HEK293 (cell line): ENCODE data around the gene GJA10.

Experiments
- CTCF ChIA-PET: fragments of 350-600 bp; formaldehyde crosslinking; extraction: SDS; loops from one replicate; lab custom pipeline; 2021; ENCODE audit warnings: antibody characterized with exemption; lab: Yijun Ruan, JAX
- POLR2A ChIA-PET: fragments of 300-600 bp; formaldehyde crosslinking; extraction: SDS; loops from one replicate; lab custom pipeline; 2020; ENCODE audit warnings: antibody characterized with exemption, inconsistent platforms; lab: Yijun Ruan, JAX
- H3K27ac ChIP-seq: fragments of 200-500 bp; sonication (Bioruptor generic); 2 replicates; pipeline ENCODE4 v1.5.1; 2014; ENCODE audit warnings: low read depth, low read length, control low read depth, inconsistent platforms; ENCODE audit errors: extremely low read depth
- H3K36me3 ChIP-seq, 2 experiments: fragments of 200-500 bp in 1 of 2; sonication (Bioruptor generic) in 1 of 2; 1 replicate in 1 of 2; 2 replicates in 1 of 2; pipeline ENCODE4 v1.5.1; 2014 to 2017; ENCODE audit warnings: inconsistent platforms in 2 of 2, low read length in 2 of 2; ENCODE audit not compliant: control insufficient read depth in 2 of 2, insufficient read depth in 1 of 2
- H3K4me1 ChIP-seq: fragments of 200-500 bp; sonication (Bioruptor generic); 2 replicates; pipeline ENCODE4 v1.5.1; 2014; ENCODE audit warnings: mild to moderate bottlenecking, low read length, inconsistent platforms; ENCODE audit not compliant: control insufficient read depth, insufficient read depth
- H3K4me3 ChIP-seq: 2 replicates; pipeline ENCODE4 v1.5.1; 2011; ENCODE audit warnings: low read depth, mild to moderate bottlenecking, control low read depth, low read length, moderate library complexity
- H3K9me3 ChIP-seq: fragments of 200-500 bp; sonication (Bioruptor generic); 2 replicates; pipeline ENCODE4 v1.5.1; 2014; ENCODE audit warnings: low read depth, low read length, inconsistent platforms; ENCODE audit not compliant: control insufficient read depth, insufficient read depth
- EGR2 ChIP-seq: fragments of 450-650 bp; formaldehyde crosslinking; IDR thresholded peaks from 2 replicates; pipeline ENCODE4 v1.5.1; 2016; ENCODE audit warnings: low read depth, missing biosample characterization, missing genetic modification characterization
- GLIS1 ChIP-seq: fragments of 450-650 bp; formaldehyde crosslinking; IDR thresholded peaks from 2 replicates; pipeline ENCODE4 v1.5.1; 2016; ENCODE audit warnings: missing biosample characterization, missing genetic modification characterization
- HOXC10 ChIP-seq: sonication (generic); formaldehyde crosslinking; IDR thresholded peaks from 2 replicates; pipeline ENCODE4 v1.8.1; 2023; ENCODE audit warnings: mild to moderate bottlenecking, missing genetic modification reagents
- PRDM1 ChIP-seq: fragments of 450-650 bp; formaldehyde crosslinking; IDR thresholded peaks from 2 replicates; pipeline ENCODE4; 2016; ENCODE audit warnings: missing biosample characterization, missing genetic modification characterization
- PRDM2 ChIP-seq: fragments of 450-650 bp; formaldehyde crosslinking; IDR thresholded peaks from 2 replicates; pipeline ENCODE4 v1.5.1; 2016; ENCODE audit warnings: missing biosample characterization, missing genetic modification characterization, borderline replicate concordance
- TCF7L2 ChIP-seq: IDR thresholded peaks from 2 replicates; pipeline ENCODE4 v1.6.1; 2011; ENCODE audit warnings: low read depth, mild to moderate bottlenecking, inconsistent platforms, low read length, moderate library complexity, borderline replicate concordance
- WT1 ChIP-seq: fragments of 450-650 bp; formaldehyde crosslinking; IDR thresholded peaks from 2 replicates; pipeline ENCODE4 v1.5.1; 2016; ENCODE audit warnings: missing biosample characterization, missing genetic modification characterization
- ZBTB21 ChIP-seq: fragments of 450-650 bp; formaldehyde crosslinking; IDR thresholded peaks from 2 replicates; pipeline ENCODE4 v1.5.1; 2017; ENCODE audit warnings: missing biosample characterization, missing genetic modification characterization
- ZFHX2 ChIP-seq: fragments of 450-650 bp; formaldehyde crosslinking; conservative IDR thresholded peaks from 2 replicates; pipeline ENCODE4 v1.5.1; 2016; ENCODE audit warnings: missing biosample characterization, missing genetic modification characterization
- ZNF114 ChIP-seq: fragments of 450-650 bp; formaldehyde crosslinking; IDR thresholded peaks from 2 replicates; pipeline ENCODE4 v1.5.0; 2017; ENCODE audit warnings: missing biosample characterization, missing genetic modification characterization
- ZNF221 ChIP-seq: fragments of 450-650 bp; formaldehyde crosslinking; IDR thresholded peaks from 2 replicates; pipeline ENCODE4 v1.5.1; 2017; ENCODE audit warnings: missing biosample characterization, missing genetic modification characterization, borderline replicate concordance
- ZNF302 ChIP-seq: fragments of 450-650 bp; formaldehyde crosslinking; IDR thresholded peaks from 2 replicates; pipeline ENCODE4 v1.5.1; 2016; ENCODE audit warnings: missing biosample characterization, missing genetic modification characterization, low read depth
- ZNF335 ChIP-seq: fragments of 450-650 bp; formaldehyde crosslinking; conservative IDR thresholded peaks from 2 replicates; pipeline ENCODE4 v1.5.1; 2016; ENCODE audit warnings: missing biosample characterization, missing genetic modification characterization
- ZNF416 ChIP-seq: fragments of 450-650 bp; formaldehyde crosslinking; IDR thresholded peaks from 2 replicates; pipeline ENCODE4 v1.5.1; 2016; ENCODE audit warnings: missing biosample characterization, missing genetic modification characterization
- ZNF521 ChIP-seq: fragments of 450-650 bp; formaldehyde crosslinking; IDR thresholded peaks from 2 replicates; pipeline ENCODE4 v1.5.1; 2017; ENCODE audit warnings: missing biosample characterization, mild to moderate bottlenecking, missing genetic modification characterization
- ZNF549 ChIP-seq: fragments of 450-650 bp; IDR thresholded peaks from 2 replicates; pipeline ENCODE4 v1.5.1; 2018; ENCODE audit warnings: missing biosample characterization, missing genetic modification characterization, mild to moderate bottlenecking, inconsistent platforms, moderate library complexity
- ZSCAN16 ChIP-seq: fragments of 450-650 bp; formaldehyde crosslinking; IDR thresholded peaks from 2 replicates; pipeline ENCODE4 v1.5.1; 2016; ENCODE audit warnings: missing biosample characterization, missing genetic modification characterization
- ZXDB ChIP-seq: fragments of 450-650 bp; formaldehyde crosslinking; IDR thresholded peaks from 2 replicates; pipeline ENCODE4 v1.5.1; 2016; ENCODE audit warnings: missing biosample characterization, missing genetic modification characterization

GJA10 gene

GRCh38 chr6:89932245-89932802, 38.1 kb downstream of the GJA10 start:
- H3K9me3 ChIP-seq = no peaks in the 10 kb centered on the region
- CTCF ChIA-PET = interaction anchor here (0.5 kb wide), 1 partner anchor 498 kb away, joined by 3 read pairs; no protein-coding TSS in a partner anchor
- no peak overlapping the region for H3K4me3 ChIP-seq
- TF ChIP-seq ZNF549 (tag by site-specific recombination) (no peak), ZBTB21 (no peak), PRDM2 (tag by site-specific recombination) (no peak), ZNF416 (tag by site-specific recombination) (no peak), ZNF221 (no peak), ZSCAN16 (tag by site-specific recombination) (no peak), ZNF521 (tag by site-specific recombination) (no peak), ZNF114 (tag by site-specific recombination) (no peak), ZXDB (tag by site-specific recombination) (no peak), WT1 (tag by site-specific recombination) (no peak), GLIS1 (tag by site-specific recombination) (no peak)
- TF ChIP-seq, all 188 proteins: peak for 0
- H3K27ac ChIP-seq = no peak overlapping the region
- H3K4me1 ChIP-seq = no peaks in the 10 kb centered on the region
- POLR2A ChIA-PET = no interaction called here
- H3K36me3 ChIP-seq = peaks cover 0 to 13% of the 10 kb centered on the region in 2 experiments; a peak in 1 of 3 replicates

- Histone ChIP-seq H3K4me1 (no peaks in the 10 kb centered on the region), H3K9me3 (no peaks in the 10 kb centered on the region), H3K27ac (no peak overlapping the region), H3K36me3 (peaks cover 0 to 13% of the 10 kb centered on the region in 2 experiments; a peak in 1 of 3 replicates), H3K4me3 (no peak overlapping the region)
- TF ChIP-seq TCF7L2 = no peak
- peak; percentile 84 for TF ChIP-seq ZFHX2 (tag by site-specific recombination)
- peak; percentile 82 for TF ChIP-seq EGR2 (tag by site-specific recombination)
- POLR2A ChIA-PET = no interaction called here
- CTCF ChIA-PET = interaction anchor here (0.9 to 1.4 kb wide), 2 partner anchors 10 to 544 kb away, joined by 3 to 6 read pairs; no protein-coding TSS in a partner anchor
Observed at GRCh38 chr6:89934685-89935366, 40.6 kb downstream of the GJA10 start.

GRCh38 chr6:89936177-89936576, 41.9 kb downstream of the GJA10 start:
- Histone ChIP-seq H3K9me3 (no peaks in the 10 kb centered on the region), H3K4me1 (no peaks in the 10 kb centered on the region), H3K27ac (no peak overlapping the region)
- POLR2A ChIA-PET = no interaction called here
- TF ChIP-seq PRDM1 (tag by site-specific recombination) = no peak
- no peak for TF ChIP-seq ZNF302
- no peak for TF ChIP-seq HOXC10 (CRISPR knock-in tag)
- no peak for TF ChIP-seq ZNF335 (tag by site-specific recombination)
- TF ChIP-seq, all 188 proteins: peak for 0
- peaks cover 0 to 13% of the 10 kb centered on the region in 2 experiments; a peak in 1 of 3 replicates for H3K36me3 ChIP-seq
- CTCF ChIA-PET = interaction anchor here (0.6 to 6.0 kb wide), 2 partner anchors 141 to 541 kb away, joined by 3 to 185 read pairs; no protein-coding TSS in a partner anchor
- H3K4me3 ChIP-seq = no peak overlapping the region
